ENCODE data around the gene CES4A.

DNA sequence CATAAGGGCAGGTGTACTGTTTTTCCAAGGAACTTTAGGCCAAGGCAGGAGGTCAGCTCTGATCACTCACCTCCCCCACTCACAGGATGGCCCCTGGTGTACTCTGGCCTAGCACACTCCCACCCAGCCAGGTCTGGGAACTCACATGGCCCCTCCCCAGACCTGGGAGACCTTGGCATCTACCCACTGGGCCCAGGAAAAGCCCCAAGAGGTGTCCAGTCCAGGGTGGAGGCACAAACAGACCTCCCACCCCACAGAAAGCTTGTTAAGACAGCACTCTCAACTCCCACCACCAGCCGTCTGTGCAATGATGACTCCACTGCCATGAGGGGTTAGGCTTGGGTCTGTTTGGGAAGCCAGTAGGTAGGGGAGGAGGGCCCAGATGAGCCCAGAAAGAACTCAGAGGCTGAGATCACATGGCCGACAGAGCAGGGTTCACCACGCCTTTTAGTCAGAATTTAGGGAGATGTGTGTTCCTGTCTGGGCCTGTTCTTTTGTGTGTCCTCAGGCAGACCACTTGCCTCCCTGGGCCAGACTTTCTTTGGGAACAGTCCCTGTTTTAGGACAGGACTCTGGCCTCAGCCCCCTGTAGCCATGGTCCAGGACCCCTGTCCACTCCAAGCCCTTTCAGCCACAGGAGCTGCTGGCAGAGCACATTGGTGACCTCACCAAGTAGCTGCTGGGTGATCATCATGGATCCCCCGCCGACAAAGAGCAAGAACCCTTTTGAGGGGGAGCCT, 28.5 kb downstream of the CES4A start:
- TF ChIP-seq FOXM1 (IDR thresholded peaks at IDR 0.05; ENCODE audit: borderline replicate concordance): no peak
- TF ChIP-seq NFRKB (IDR thresholded peaks at IDR 0.05): no peak
- TF ChIP-seq ELF4 (IDR thresholded peaks at IDR 0.05): no peak
- TF ChIP-seq, protein P1, sequence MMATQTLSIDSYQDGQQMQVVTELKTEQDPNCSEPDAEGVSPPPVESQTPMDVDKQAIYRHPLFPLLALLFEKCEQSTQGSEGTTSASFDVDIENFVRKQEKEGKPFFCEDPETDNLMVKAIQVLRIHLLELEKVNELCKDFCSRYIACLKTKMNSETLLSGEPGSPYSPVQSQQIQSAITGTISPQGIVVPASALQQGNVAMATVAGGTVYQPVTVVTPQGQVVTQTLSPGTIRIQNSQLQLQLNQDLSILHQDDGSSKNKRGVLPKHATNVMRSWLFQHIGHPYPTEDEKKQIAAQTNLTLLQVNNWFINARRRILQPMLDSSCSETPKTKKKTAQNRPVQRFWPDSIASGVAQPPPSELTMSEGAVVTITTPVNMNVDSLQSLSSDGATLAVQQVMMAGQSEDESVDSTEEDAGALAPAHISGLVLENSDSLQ (IDR thresholded peaks at IDR 0.05): no peak
- no peak for TF ChIP-seq HDGF (IDR thresholded peaks at IDR 0.05; ENCODE audit: borderline replicate concordance)
- no peak for TF ChIP-seq FOXA1 (IDR thresholded peaks at IDR 0.05)
- TF ChIP-seq BHLHE40 (IDR thresholded peaks at IDR 0.05; ENCODE audit: borderline replicate concordance): no peak
- no peak for TF ChIP-seq ARNT (IDR thresholded peaks at IDR 0.05)
